T-helper 1 cell treated with Interleukin-12 subunit alpha and Interleukin-12 subunit beta and Interleukin-4 antibody, amounts not matched to agents 30 μg/mL and 1 μg/mL, for 36 hours (primary cell): ENCODE measurements around the gene EXPH5.
"Not testable (repeated sequence)": the region's sequence is repeated elsewhere in the genome, so short reads cannot be mapped to it uniquely, and the experiment has no call there.

Source experiments
- H3K27ac Mint-ChIP-seq: one replicate; pipeline ENCODE4 v1.8.0; 2021; ENCODE audit warnings: mild to moderate bottlenecking, mixed read lengths
- H3K27me3 Mint-ChIP-seq: one replicate; pipeline ENCODE4 v1.8.0; 2021; ENCODE audit warnings: low read depth, mixed read lengths
- H3K36me3 Mint-ChIP-seq: one replicate; pipeline ENCODE4 v1.8.0; 2021; ENCODE audit warnings: low read depth, mixed read lengths
- H3K4me1 Mint-ChIP-seq: one replicate; pipeline ENCODE4 v1.8.0; 2021; ENCODE audit warnings: low read depth, mixed read lengths
- H3K4me3 Mint-ChIP-seq: one replicate; pipeline ENCODE4 v1.8.0; 2021; ENCODE audit warnings: mild to moderate bottlenecking, moderate library complexity, mixed read lengths
- H3K9me3 Mint-ChIP-seq: one replicate; pipeline ENCODE4 v1.8.0; 2021; ENCODE audit warnings: mixed read lengths

EXPH5 gene

DNA sequence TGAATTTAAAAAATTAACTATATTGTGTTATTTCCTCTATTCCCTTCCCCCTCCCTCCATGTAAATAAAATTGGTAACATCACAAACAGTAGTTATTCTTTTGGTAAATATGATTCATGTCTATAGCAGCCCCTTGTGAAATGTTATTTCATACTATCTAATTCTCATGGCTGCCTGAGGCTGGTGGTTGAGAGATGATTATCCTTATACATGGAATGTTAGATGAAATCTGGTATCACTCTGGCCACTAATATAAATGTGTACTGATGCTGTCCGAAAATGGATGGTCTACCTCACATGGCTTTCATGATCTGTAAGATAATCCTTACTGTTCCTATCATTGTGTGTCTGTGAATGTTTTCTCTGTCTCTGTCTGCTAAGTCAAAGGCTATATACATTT, 25.0 kb upstream of the EXPH5 start:
- Mint-ChIP-seq H3K27ac (no peak overlapping the region), H3K27me3 (peaks cover 13% of the 10 kb centered on the region), H3K36me3 (no peaks in the 10 kb centered on the region), H3K4me1 (peaks cover 4% of the 10 kb centered on the region), H3K4me3 (no peak overlapping the region), H3K9me3 (no peaks in the 10 kb centered on the region)

DNA sequence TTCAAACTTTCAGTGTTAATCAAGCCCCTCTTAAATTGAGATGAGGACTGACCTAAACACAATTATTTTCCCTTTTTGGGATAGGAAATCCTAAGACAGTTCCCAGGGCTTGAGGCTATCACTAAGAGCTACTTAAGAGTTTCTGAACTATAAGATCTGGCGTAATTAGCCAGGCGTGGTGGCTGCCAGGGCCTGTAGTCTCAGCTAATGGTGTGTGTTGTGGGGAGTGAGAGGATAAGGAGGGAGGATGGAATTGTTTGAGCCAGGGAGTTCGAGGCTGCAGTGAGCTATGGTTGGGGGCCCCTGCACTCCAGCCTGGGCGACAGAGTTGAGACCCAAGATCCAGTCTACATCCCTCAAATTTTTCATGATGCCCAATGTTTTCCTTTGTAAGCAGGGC, 23.5 kb upstream of the EXPH5 start:
- Mint-ChIP-seq H3K4me1 (peaks cover 4% of the 10 kb centered on the region), H3K27ac (no peak overlapping the region), H3K9me3 (no peaks in the 10 kb centered on the region), H3K27me3 (peaks cover 13% of the 10 kb centered on the region), H3K4me3 (no peak overlapping the region), H3K36me3 (no peaks in the 10 kb centered on the region)

DNA sequence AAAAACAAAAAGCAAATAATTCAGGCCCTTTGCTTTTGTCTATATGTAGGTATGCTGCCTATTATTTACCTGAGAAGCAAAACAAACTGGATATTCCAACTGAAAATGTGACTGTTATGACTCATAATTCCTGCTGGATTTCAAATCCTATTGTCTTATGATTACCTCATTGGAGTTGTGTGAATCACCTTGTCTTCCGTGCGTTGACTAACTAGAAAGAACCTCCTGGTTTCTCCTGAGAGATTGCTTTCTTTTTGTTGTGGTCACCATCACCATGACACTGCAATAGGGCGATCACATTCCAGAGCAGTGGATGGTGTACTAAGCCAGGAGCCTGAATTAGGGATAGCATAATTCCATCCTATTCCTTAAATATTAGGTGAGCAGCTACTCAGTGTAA, 23.0 kb upstream of the EXPH5 start:
- H3K4me3 Mint-ChIP-seq = no peak overlapping the region
- H3K4me1 Mint-ChIP-seq = peaks cover 1% of the 10 kb centered on the region
- no peaks in the 10 kb centered on the region for H3K9me3 Mint-ChIP-seq
- peaks cover 13% of the 10 kb centered on the region for H3K27me3 Mint-ChIP-seq
- H3K27ac Mint-ChIP-seq = no peak overlapping the region
- no peaks in the 10 kb centered on the region for H3K36me3 Mint-ChIP-seq

DNA sequence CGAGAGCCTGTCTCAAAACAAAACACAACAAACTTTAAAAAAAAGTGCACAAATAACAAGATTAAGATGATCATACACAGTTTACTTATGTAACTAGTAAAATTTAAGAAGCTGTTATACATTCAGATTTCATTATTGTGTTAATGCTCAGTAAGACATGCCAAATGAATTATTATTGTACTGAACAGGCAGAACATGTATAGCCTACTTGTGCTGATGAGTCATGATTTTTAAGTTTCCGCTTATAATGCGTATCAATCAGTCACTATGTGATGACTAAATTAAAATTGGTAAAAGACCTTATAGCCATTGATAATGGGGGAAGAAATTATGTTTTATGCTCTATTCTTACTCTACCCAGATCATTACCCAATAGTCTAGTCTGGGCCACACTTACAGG, 20.5 kb upstream of the EXPH5 start:
- Mint-ChIP-seq H3K4me3 (no peak overlapping the region), H3K27ac (no peak overlapping the region), H3K9me3 (no peaks in the 10 kb centered on the region), H3K36me3 (no peaks in the 10 kb centered on the region), H3K27me3 (peaks cover 11% of the 10 kb centered on the region), H3K4me1 (no peaks in the 10 kb centered on the region)

DNA sequence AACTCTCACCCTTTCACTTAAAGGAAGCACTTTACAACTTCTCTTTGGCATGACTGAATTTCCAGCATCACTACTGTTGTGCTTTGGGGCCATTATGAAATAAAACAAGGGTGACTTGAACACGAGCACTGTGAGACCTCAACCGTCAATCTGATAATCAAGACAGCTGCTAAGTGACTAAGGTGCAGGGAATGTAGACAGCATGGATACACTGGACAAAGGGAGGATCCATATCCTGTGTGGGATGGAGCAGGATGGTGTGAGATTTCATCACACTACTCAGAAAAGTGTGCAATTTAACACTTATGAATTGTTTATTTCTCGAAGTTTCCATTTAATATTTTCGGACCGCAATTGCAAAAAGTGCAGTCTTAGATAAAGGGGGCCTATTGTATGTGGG, 16.1 kb upstream of the EXPH5 start:
- Mint-ChIP-seq H3K36me3 (no peaks in the 10 kb centered on the region), H3K27ac (no peak overlapping the region), H3K27me3 (peaks cover 11% of the 10 kb centered on the region), H3K4me3 (no peak overlapping the region), H3K9me3 (no peaks in the 10 kb centered on the region), H3K4me1 (no peaks in the 10 kb centered on the region)

DNA sequence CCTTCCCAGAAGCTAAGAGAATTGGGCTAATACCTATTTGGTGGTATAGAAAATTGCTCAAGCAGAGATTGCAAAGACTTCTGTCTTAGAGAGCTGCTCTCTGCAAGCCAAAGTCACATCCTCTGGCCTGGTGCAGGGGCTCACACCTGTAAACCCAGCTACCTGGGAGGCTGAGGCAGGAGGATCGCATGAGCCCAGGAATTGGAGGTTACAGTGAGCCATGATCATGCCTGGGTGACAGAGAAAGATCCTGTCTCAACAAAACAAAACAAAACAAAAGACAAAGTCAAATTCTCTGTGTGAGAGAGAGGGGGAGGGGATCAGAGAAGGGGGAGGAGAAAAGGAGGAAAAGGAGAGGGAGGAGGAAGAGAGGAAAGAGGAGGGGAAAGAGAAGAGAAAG, 15.0 kb upstream of the EXPH5 start:
- Mint-ChIP-seq H3K36me3 (no peaks in the 10 kb centered on the region), H3K4me1 (no peaks in the 10 kb centered on the region), H3K27me3 (peaks cover 14% of the 10 kb centered on the region), H3K9me3 (no peaks in the 10 kb centered on the region), H3K4me3 (no peak overlapping the region), H3K27ac (no peak overlapping the region)

DNA sequence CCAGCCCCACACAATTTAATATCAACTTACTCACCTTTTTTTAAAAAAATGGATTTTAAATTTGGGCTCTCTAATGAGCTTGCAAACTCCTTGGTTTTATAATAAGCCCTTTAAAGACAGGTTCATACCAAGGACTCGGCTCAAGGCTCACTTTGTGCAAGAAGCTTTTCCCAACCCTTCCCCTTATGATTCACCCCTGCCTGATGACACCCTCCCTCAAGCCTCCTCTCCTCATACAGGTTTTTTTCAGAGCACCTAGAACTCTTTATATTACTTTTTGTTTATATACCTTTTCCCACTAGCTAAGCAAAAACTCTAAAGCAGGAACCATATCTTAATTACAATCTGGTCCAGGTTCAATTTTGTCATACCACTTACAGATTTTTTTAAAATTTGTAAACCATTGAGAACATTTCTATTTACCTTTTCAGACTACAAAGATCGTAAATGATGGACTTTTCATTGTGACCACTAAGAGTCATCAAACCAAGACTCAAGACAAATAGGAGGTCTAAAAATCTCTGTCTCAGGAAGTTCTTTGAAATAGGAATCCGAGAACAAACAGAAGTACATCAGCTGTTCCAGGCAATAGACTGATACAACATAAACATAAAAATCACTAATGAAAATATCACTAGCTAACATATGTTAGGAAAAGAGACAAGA, 13.1 kb upstream of the EXPH5 start:
- H3K4me3 Mint-ChIP-seq = no peak overlapping the region
- H3K27ac Mint-ChIP-seq = no peak overlapping the region
- peaks cover 14% of the 10 kb centered on the region for H3K27me3 Mint-ChIP-seq
- no peaks in the 10 kb centered on the region for H3K36me3 Mint-ChIP-seq
- no peaks in the 10 kb centered on the region for H3K9me3 Mint-ChIP-seq
- no peaks in the 10 kb centered on the region for H3K4me1 Mint-ChIP-seq

DNA sequence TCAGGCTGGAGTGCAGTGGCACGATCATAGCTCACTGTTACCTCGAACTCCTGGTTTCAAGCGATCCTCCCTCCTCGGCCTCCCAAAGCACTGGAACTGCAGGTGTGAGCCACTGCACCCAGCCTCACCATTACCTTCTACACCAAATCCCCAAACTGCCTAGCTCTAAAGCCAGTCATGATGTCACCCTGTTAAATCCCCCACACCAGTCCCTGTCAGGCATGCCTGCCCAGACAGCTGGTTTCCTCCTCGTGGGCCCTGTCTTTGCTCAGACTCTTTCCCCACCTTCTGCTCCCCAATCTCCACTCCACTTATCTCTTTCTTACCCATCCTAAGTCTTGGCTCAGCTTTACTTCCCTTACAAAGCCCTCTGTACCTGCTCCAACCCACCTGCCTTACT, 12.5 kb upstream of the EXPH5 start:
- H3K4me1 Mint-ChIP-seq = no peaks in the 10 kb centered on the region
- peaks cover 14% of the 10 kb centered on the region for H3K27me3 Mint-ChIP-seq
- no peaks in the 10 kb centered on the region for H3K9me3 Mint-ChIP-seq
- H3K27ac Mint-ChIP-seq = no peak overlapping the region
- H3K36me3 Mint-ChIP-seq = no peaks in the 10 kb centered on the region
- H3K4me3 Mint-ChIP-seq = no peak overlapping the region

DNA sequence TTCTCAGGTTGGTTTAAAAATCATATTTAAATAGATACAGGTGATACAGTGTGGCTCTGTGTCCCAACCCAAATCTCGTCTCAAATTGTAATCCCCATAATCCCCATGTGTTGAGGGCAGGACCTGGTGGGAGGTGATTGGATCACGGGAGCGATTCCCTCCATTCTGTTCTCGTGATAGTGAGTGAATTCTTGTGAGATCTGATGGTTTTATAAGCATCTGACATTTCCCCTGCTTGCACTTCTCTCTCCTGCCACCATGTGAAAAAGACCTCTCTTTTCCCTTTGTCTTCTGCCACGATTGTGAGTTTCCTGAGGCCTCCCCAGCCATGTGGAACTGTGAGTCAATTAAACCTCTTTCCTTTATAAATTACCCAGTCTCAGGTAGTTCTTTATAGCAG, 9.2 kb upstream of the EXPH5 start:
- not testable (repeated sequence) for H3K36me3 Mint-ChIP-seq, H3K4me3 Mint-ChIP-seq, H3K27ac Mint-ChIP-seq, H3K4me1 Mint-ChIP-seq, H3K9me3 Mint-ChIP-seq
- peaks cover 16% of the 10 kb centered on the region for H3K27me3 Mint-ChIP-seq

DNA sequence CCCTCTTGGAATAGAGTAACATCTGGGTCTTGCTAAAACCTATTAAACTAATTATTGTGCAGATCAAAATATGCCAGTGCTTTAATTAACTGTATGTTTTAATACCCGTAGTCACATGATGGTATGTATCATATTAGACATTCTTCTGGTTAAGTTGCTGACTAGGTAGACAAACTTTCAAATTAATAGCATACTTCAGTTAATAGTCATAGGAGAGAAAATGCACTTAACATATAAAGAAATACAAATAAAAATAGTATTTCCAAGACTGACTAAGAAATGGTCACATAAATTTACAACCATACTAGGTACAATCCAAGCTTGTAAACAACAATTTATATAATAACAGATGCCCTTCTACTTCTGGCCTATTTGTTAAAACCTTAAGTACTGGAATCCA, 7.6 kb upstream of the EXPH5 start:
- Mint-ChIP-seq H3K4me3 (no peak overlapping the region), H3K27me3 (peaks cover 17% of the 10 kb centered on the region), H3K4me1 (no peaks in the 10 kb centered on the region), H3K27ac (no peak overlapping the region), H3K36me3 (no peaks in the 10 kb centered on the region), H3K9me3 (no peaks in the 10 kb centered on the region)

DNA sequence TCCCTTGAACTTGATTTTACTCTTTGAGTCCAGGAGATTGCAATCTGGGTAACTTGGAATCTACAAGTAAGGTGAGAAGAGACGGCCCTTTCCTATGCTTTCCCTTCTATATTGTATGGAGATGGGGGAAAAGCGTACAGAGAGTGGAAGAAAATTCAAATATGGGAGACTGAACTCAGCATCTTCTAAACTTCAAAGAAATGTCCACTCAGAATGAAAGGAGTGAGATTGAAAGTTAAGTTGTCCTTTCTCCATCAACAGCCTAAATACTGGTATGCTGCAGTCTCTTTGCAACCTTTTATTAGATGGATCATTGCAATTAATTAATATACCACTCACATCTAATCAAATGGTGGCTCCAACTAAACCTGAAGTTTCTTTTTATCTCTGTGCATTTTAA, 6.4 kb upstream of the EXPH5 start:
- Mint-ChIP-seq H3K27me3 (peaks cover 26% of the 10 kb centered on the region), H3K9me3 (no peaks in the 10 kb centered on the region), H3K4me1 (no peaks in the 10 kb centered on the region), H3K36me3 (no peaks in the 10 kb centered on the region), H3K4me3 (no peak overlapping the region), H3K27ac (no peak overlapping the region)

DNA sequence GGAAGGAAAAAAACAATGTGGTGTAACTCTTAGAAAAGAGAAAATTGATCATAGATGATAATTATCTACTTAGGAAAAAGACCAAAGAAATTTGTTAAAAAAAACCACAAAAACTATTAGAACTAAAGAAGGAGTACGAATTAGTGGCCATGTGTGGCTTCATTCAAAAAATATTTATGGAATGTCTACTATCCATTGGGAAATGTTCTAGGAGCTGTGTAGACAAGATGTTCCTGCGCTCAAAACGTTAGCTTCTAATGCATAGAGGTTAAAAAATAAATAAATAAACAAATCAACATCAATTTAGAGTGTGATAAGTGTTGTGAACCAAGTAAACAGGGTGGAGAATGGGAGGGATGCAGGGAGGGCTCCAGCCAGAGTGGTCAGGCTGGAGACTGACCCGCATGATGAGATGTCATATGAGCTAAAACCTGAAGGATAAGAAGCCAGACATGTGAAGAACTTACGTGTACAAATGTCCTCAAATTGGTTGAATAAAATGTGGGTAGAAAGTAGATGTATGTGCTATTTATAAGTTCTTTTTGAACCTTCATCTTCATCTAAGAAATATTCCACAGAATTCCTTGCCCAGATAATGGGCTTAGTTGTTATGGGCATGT, 4.3 kb upstream of the EXPH5 start:
- no peaks in the 10 kb centered on the region for H3K9me3 Mint-ChIP-seq
- H3K27ac Mint-ChIP-seq = no peak overlapping the region
- H3K4me1 Mint-ChIP-seq = peaks cover 9% of the 10 kb centered on the region
- H3K4me3 Mint-ChIP-seq = no peak overlapping the region
- peaks cover 38% of the 10 kb centered on the region for H3K27me3 Mint-ChIP-seq
- H3K36me3 Mint-ChIP-seq = peaks cover 3% of the 10 kb centered on the region

DNA sequence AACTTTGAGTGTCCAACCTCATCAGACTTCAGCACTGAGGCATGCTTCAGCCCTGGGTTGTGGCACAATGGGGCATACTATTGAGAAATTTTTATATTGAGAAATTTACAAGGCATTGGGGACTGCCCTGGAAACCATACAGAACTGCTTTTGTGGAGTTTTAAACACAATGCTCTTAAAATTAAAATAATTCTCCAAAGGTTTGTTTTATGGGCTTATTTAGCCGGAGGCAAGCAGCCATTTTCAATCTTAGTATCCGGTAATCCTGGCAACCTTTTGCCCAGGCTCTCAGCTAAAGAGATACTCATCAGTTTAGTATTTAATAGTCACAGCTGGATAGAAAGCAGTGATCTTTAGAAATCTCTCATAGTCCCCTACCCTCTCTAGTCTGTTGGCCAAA, 3.1 kb upstream of the EXPH5 start:
- no peak overlapping the region for H3K4me3 Mint-ChIP-seq
- H3K27me3 Mint-ChIP-seq = peaks cover 49% of the 10 kb centered on the region
- peaks cover 14% of the 10 kb centered on the region for H3K4me1 Mint-ChIP-seq
- H3K36me3 Mint-ChIP-seq = peaks cover 3% of the 10 kb centered on the region
- H3K27ac Mint-ChIP-seq = no peak overlapping the region
- H3K9me3 Mint-ChIP-seq = no peaks in the 10 kb centered on the region

DNA sequence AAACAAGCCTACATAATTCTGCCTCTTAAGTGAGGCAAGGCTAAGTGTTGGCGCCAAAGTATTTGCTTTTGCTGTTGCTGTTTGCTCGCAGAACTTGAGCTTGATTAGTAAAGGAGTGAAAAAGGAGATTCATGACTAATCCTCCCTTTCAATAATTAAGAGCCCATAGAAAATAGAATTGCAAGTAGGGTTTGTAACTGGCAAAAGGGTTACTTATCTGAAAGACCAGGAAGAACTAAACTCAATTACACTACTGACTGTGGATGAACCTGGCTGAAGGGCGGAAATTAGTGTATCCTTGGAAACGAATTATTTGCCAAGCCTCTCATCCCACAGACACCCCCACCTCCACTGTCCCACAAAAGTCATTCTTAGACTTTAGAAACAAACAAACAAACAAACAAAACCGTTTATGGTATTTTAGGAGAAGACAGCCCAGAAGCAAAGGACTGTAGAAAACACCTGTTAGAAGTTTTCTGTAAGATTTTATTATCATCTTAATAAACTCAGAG, 411 bp upstream of the EXPH5 start:
- Mint-ChIP-seq H3K36me3 (peaks cover 3% of the 10 kb centered on the region), H3K27ac (no peak overlapping the region), H3K4me1 (peaks cover 14% of the 10 kb centered on the region), H3K27me3 (peaks cover 58% of the 10 kb centered on the region), H3K9me3 (no peaks in the 10 kb centered on the region), H3K4me3 (peak overlapping the region; percentile 94)

DNA sequence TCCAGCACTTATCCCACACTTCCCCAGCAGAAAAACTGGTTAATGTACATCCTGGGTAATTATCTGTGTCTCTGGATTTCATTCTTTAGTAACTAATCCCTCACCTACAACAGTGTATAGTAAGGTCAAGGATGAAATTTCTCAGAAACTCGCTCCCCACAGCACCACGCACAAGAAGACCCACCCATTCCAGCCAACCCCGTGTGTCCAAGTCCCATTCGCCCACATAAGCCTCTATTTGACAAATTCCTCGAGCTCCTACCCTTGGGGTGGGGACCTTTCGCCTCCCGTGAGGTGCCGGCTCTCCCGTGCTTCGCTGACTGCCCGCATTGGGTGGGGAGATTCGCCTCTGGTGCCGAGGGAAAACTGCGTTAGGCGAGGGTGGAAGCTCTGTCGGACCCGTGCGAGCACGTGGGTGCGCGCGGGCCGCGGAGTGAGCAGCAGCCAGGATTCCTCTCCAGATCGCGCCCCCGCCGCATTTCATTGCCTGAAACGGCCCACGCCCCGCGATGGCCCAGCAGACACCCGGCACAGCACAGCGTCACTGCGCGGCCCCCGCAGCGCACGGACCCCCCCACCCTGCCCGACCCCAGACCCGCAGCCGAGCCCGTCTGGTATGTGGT, 866 bp downstream of the EXPH5 start:
- H3K27ac Mint-ChIP-seq = no peak overlapping the region
- peaks cover 55% of the 10 kb centered on the region for H3K27me3 Mint-ChIP-seq
- H3K36me3 Mint-ChIP-seq = peaks cover 3% of the 10 kb centered on the region
- peaks cover 14% of the 10 kb centered on the region for H3K4me1 Mint-ChIP-seq
- no peaks in the 10 kb centered on the region for H3K9me3 Mint-ChIP-seq
- H3K4me3 Mint-ChIP-seq = peak overlapping the region; percentile 94
